Measurements from ENCODE around the gene UBXN2A.
"Not testable (repeated sequence)": the region's sequence is repeated elsewhere in the genome, so short reads cannot be mapped to it uniquely, and the experiment has no call there.

The UBXN2A gene

GRCh38 chr2:24009367-24009679, 69.1 kb downstream of the UBXN2A start:
- no peak overlapping the region for H3K4me3 ChIP-seq (ENCODE audit: low read depth, low read length)
- no peak for TF ChIP-seq CTCF (IDR thresholded peaks at IDR 0.05; ENCODE audit: low read depth, low read length)

- no peak for TF ChIP-seq CTCF (IDR thresholded peaks at IDR 0.05; ENCODE audit: low read depth, low read length)
- H3K4me3 ChIP-seq (ENCODE audit: low read depth, low read length), result peak within 1 kb of the TSS; percentile 30
These were observed 69.6 kb downstream of the UBXN2A start, which contains the start of gene MFSD2B for GRCh38 chr2:24009680-24010476. TSS of gene MFSD2B (plus strand) at chr2:24010085. CDS start at chr2:24010097, 12 bp downstream.

GRCh38 chr2:24010477-24011249, 70.4 kb downstream of the UBXN2A start:
- no peak for TF ChIP-seq CTCF (IDR thresholded peaks at IDR 0.05; ENCODE audit: low read depth, low read length)
- H3K4me3 ChIP-seq (ENCODE audit: low read depth, low read length), result no peak overlapping the region; the same call in 1 of the 2 replicates

- no peak for TF ChIP-seq CTCF (IDR thresholded peaks at IDR 0.05; ENCODE audit: low read depth, low read length)
- H3K4me3 ChIP-seq (ENCODE audit: low read depth, low read length), result no peak overlapping the region
These were observed 71.2 kb downstream of the UBXN2A start for GRCh38 chr2:24011250-24012104.

- TF ChIP-seq CTCF (IDR thresholded peaks at IDR 0.05; ENCODE audit: low read depth, low read length), result no peak
- no peak overlapping the region for H3K4me3 ChIP-seq (ENCODE audit: low read depth, low read length)
These were observed 72.4 kb downstream of the UBXN2A start for GRCh38 chr2:24012521-24013188.

- H3K4me3 ChIP-seq (ENCODE audit: low read depth, low read length), result not testable (repeated sequence)
These were observed 74.6 kb downstream of the UBXN2A start for GRCh38 chr2:24014902-24015301.

All from WI38 (cell line).